ENCODE data around the gene GATA5.

Gene GATA5

GRCh38 chr20:62461834-62462233, 14.0 kb downstream of the GATA5 start:
- TF ChIP-seq, protein P1, sequence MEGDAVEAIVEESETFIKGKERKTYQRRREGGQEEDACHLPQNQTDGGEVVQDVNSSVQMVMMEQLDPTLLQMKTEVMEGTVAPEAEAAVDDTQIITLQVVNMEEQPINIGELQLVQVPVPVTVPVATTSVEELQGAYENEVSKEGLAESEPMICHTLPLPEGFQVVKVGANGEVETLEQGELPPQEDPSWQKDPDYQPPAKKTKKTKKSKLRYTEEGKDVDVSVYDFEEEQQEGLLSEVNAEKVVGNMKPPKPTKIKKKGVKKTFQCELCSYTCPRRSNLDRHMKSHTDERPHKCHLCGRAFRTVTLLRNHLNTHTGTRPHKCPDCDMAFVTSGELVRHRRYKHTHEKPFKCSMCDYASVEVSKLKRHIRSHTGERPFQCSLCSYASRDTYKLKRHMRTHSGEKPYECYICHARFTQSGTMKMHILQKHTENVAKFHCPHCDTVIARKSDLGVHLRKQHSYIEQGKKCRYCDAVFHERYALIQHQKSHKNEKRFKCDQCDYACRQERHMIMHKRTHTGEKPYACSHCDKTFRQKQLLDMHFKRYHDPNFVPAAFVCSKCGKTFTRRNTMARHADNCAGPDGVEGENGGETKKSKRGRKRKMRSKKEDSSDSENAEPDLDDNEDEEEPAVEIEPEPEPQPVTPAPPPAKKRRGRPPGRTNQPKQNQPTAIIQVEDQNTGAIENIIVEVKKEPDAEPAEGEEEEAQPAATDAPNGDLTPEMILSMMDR (IDR thresholded peaks at IDR 0.05; ENCODE audit: control insufficient read depth, extremely low read depth, insufficient read depth): no peak
- H3K4me3 ChIP-seq (ENCODE audit: low read depth, low read length): no peak overlapping the region
- DNase-seq (ENCODE audit: low read depth): no peak

GRCh38 chr20:62461157-62461556, 14.6 kb downstream of the GATA5 start:
- no peak overlapping the region for H3K4me3 ChIP-seq (ENCODE audit: low read depth, low read length)
- TF ChIP-seq, protein P1 (IDR thresholded peaks at IDR 0.05; ENCODE audit: control insufficient read depth, extremely low read depth, insufficient read depth): no peak
- DNase-seq (ENCODE audit: low read depth): no peak

DNA sequence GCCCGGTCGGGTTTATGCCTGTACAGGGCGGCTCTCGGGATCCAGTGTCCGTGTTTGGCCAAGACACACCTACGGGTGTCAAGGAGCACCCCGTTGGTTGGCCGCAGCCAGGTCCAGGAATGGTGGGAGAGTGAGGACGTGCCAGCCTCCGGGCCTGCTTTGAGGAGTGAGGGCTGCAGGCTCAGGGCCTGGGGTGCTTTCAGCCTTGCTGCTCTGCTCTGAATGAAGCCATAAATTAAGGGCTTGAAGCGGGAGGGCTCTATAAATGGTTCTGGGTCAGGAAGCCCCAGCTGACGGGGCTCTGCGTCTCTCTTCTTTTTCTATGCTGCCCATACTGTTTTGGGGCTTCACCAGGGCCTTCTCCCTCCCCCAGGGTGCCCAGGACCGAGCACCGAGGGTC, 15.1 kb downstream of the GATA5 start:
- no peak for DNase-seq (ENCODE audit: low read depth)
- no peak overlapping the region for H3K4me3 ChIP-seq (ENCODE audit: low read depth, low read length)
- TF ChIP-seq, protein P1 (IDR thresholded peaks at IDR 0.05; ENCODE audit: control insufficient read depth, extremely low read depth, insufficient read depth): no peak

DNA sequence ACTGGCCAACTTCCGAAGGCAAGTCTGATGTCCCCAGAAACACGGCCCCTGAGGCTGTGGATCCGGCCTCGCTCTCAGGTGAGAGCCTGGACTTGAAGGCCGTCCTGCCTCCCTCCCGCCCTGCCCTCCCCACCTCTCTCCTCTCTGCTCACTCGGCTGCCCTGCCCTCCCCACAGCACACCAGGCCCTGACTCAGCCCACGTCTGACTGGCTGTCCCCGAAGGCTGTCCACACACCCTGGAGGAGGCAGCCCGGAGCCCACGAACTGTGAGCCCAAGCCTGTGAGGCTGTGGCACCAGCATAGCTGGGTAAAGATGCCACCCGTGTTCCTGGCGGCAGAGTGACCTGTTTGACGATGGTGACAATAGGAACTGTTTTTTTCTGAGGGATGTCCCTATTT, 16.3 kb downstream of the GATA5 start:
- TF ChIP-seq, protein P1 (IDR thresholded peaks at IDR 0.05; ENCODE audit: control insufficient read depth, extremely low read depth, insufficient read depth): no peak
- no peak for DNase-seq (ENCODE audit: low read depth)
- H3K4me3 ChIP-seq (ENCODE audit: low read depth, low read length): no peak overlapping the region

- no peak for DNase-seq (ENCODE audit: low read depth)
- TF ChIP-seq, protein P1 (IDR thresholded peaks at IDR 0.05; ENCODE audit: control insufficient read depth, extremely low read depth, insufficient read depth): no peak
Measured at GRCh38 chr20:62458275-62459251, 17.2 kb downstream of the GATA5 start.

DNA sequence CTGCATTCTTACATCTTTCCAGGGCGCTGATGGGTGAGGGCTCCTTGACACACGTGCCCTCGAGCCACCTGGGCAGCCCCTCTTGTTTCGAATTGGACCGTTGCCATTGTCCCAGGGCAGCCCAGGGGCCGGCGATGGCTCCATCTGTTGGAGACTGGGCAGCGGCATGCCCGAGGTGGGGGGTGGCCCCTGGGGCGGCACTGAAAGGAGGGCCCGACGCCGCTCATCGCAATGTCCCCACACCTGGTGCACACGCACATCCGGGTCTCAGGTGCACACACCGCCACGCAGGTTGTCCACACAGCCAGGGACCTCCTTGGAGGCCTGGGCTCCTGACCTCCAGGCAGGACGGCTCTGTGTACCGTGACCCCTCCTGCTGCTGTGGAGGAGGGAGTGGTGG, 18.0 kb downstream of the GATA5 start:
- no peak for DNase-seq (ENCODE audit: low read depth)
- TF ChIP-seq, protein P1 (IDR thresholded peaks at IDR 0.05; ENCODE audit: control insufficient read depth, extremely low read depth, insufficient read depth): no peak

More at GRCh38 chr20:62458275-62459251, 17.2 kb downstream of the GATA5 start:
- no peak overlapping the region for H3K4me3 ChIP-seq (ENCODE audit: low read depth, low read length)

More for the DNA sequence above, 18.0 kb downstream of the GATA5 start:
- no peak overlapping the region for H3K4me3 ChIP-seq (ENCODE audit: low read depth, low read length)
